Esophagus muscularis mucosa (tissue), 4 donors: ENCODE results near the gene CHST12.
A peak's percentile ranks its signal among the peaks of the same experiment; 100 is the strongest.

Source experiments
- EP300 ChIP-seq: sonication (generic); formaldehyde crosslinking; IDR thresholded peaks from one replicate; pipeline ENCODE4 v1.6.1; 2017; ENCODE audit warnings: antibody characterized with exemption
- POLR2A ChIP-seq: fragments of 450-650 bp; IDR thresholded peaks from one replicate; pipeline ENCODE4 v1.6.1; 2017; ENCODE audit warnings: antibody characterized with exemption, moderate library complexity, mild to moderate bottlenecking, low read depth
- POLR2AphosphoS5 ChIP-seq, 2 donors: sonication (generic); formaldehyde crosslinking; IDR thresholded peaks; one replicate each; pipeline ENCODE4 v1.6.1; 2017; ENCODE audit warnings: antibody characterized with exemption in 2 of 2
- TF ChIP-seq, protein P1 (sequence below), 3 experiments: fragments of 200-600 bp in 2 of 3; fragments of 450-650 bp in 1 of 3; sonication (generic) in 2 of 3; IDR thresholded peaks; one replicate each; pipeline ENCODE4 v1.5.1; 2017 to 2019; ENCODE audit warnings: antibody characterized with exemption in 3 of 3, mild to moderate bottlenecking in 2 of 3, moderate library complexity in 1 of 3

DNA sequence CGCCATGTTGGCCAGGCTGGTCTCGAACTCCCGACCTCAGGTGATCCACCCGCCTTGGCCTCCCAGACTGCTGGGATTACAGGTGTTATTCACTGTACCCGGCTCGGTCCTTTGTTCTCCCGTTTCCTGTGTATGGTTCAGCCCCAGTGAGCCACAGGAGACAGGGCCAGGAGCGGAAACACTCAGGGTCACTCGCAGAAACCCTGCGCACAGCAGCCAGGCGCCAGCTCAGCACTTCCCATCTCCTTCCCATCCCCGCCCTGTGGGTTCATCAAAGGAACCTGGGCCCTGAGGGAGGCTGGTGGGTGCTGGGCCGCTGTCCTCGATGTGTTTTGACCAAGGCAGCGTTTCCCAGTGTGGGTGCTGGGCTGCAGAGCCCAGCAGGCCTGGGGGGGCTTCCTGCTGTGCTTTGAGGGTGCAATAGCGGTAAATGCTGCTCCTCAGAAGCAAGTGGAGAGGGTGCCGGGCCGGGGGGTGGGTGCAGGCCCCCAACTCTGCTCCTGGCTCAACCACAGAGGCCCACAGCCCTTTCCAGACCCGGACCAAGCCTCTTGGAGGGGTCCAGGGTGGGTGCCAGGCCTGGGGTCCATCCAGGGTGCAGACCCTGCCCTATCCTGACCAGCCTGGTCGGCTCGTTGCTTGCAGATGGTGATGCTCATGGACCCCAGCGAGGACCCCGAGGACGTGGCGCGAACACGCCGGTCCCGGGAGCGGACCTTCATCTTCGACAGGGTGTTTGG is 15.3 kb upstream of the CHST12 start:
- TF ChIP-seq POLR2A (no peak), POLR2AphosphoS5 (IDR thresholded peaks at IDR 0.05) (peak in 1 of 2 donors; percentile 57), EP300 (no peak)
- TF ChIP-seq, protein P1, sequence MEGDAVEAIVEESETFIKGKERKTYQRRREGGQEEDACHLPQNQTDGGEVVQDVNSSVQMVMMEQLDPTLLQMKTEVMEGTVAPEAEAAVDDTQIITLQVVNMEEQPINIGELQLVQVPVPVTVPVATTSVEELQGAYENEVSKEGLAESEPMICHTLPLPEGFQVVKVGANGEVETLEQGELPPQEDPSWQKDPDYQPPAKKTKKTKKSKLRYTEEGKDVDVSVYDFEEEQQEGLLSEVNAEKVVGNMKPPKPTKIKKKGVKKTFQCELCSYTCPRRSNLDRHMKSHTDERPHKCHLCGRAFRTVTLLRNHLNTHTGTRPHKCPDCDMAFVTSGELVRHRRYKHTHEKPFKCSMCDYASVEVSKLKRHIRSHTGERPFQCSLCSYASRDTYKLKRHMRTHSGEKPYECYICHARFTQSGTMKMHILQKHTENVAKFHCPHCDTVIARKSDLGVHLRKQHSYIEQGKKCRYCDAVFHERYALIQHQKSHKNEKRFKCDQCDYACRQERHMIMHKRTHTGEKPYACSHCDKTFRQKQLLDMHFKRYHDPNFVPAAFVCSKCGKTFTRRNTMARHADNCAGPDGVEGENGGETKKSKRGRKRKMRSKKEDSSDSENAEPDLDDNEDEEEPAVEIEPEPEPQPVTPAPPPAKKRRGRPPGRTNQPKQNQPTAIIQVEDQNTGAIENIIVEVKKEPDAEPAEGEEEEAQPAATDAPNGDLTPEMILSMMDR (IDR thresholded peaks at IDR 0.05), result no peak
